ENCODE measurements around the gene ZCCHC17. TPM values are rescaled to one million over a fixed set of nuclear protein-coding genes. Genes with fewer than 3 reads are reported as not detected.

The ZCCHC17 gene
- total and polyA plus RNA-seq, 11 donors = 10.1 to 29.5 (median 12.1) TPM

- intact Hi-C loops (cut with DNase I) = no loop called here
- 67 to 75% (median 69%) methylated on average over 8 of the region's 8 CpGs for WGBS, 4 donors
- Histone ChIP-seq H3K4me1 (peaks cover 0 to 39% (median 19%) of the 10 kb centered on the region in 12 donors), H3K36me3 (no peaks in the 10 kb centered on the region), H3K4me3 (no peak overlapping the region), H3K9me3 (no peaks in the 10 kb centered on the region), H3K27ac (peak overlapping the region in 2 of 12 donors; percentile 91 to 97), H3K27me3 (no peaks in the 10 kb centered on the region)
- no peak for ATAC-seq
- no peak for DNase-seq
- TF ChIP-seq POLR2A (IDR thresholded peaks at IDR 0.05) = no peak
- no peak for TF ChIP-seq CTCF (IDR thresholded peaks at IDR 0.05)
These were observed 79.7 kb downstream of the ZCCHC17 start for GRCh38 chr1:31376375-31377134.

GRCh38 chr1:31377364-31377863 lies 80.6 kb downstream of the ZCCHC17 start:
- no peaks in the 10 kb centered on the region for H3K9me3 ChIP-seq
- no peak for ATAC-seq
- no peak overlapping the region for H3K4me3 ChIP-seq
- H3K27ac ChIP-seq = no peak overlapping the region
- DNase-seq = no peak
- intact Hi-C loops (cut with DNase I) = no loop called here
- TF ChIP-seq POLR2A (IDR thresholded peaks at IDR 0.05) = no peak
- WGBS, 4 donors = 92 to 97% (median 94%) methylated on average over 3 of the region's 3 CpGs
- no peaks in the 10 kb centered on the region for H3K27me3 ChIP-seq
- peaks cover 0 to 44% (median 20%) of the 10 kb centered on the region in 12 donors for H3K4me1 ChIP-seq
- no peaks in the 10 kb centered on the region for H3K36me3 ChIP-seq

GRCh38 chr1:31378001-31378400 lies 81.2 kb downstream of the ZCCHC17 start:
- ATAC-seq = no peak
- Histone ChIP-seq H3K27ac (no peak overlapping the region), H3K27me3 (no peaks in the 10 kb centered on the region), H3K36me3 (no peaks in the 10 kb centered on the region), H3K4me1 (peaks cover 0 to 43% (median 15%) of the 10 kb centered on the region in 12 donors), H3K9me3 (no peaks in the 10 kb centered on the region), H3K4me3 (no peak overlapping the region)
- intact Hi-C loops (cut with DNase I) = no loop called here
- TF ChIP-seq CTCF (IDR thresholded peaks at IDR 0.05) (no peak), POLR2A (IDR thresholded peaks at IDR 0.05) (no peak)
- DNase-seq = no peak

- ATAC-seq = no peak
- Histone ChIP-seq H3K36me3 (no peaks in the 10 kb centered on the region), H3K27ac (peak overlapping the region in 10 of 12 donors; percentile 43 to 97 (median 82)), H3K27me3 (no peaks in the 10 kb centered on the region), H3K4me3 (no peak overlapping the region), H3K9me3 (no peaks in the 10 kb centered on the region), H3K4me1 (peaks cover 0 to 37% (median 10%) of the 10 kb centered on the region in 12 donors)
- 39 to 65% (median 53%) methylated on average over 3 of the region's 3 CpGs for WGBS, 4 donors
- intact Hi-C loops (cut with DNase I) = loop anchor here in 1 of 10 donors (10.0 kb wide), 1 partner anchor 255 kb away; no protein-coding TSS in a partner anchor
- no peak for TF ChIP-seq POLR2A (IDR thresholded peaks at IDR 0.05)
- peak in 1 of 5 donors; percentile 56 for DNase-seq
These were observed 83.3 kb downstream of the ZCCHC17 start for GRCh38 chr1:31380181-31380580.
